Measurements from ENCODE around the gene BRI3BP. TPM values are rescaled to one million over a fixed set of nuclear protein-coding genes. Genes with fewer than 3 reads are reported as not detected.
"Not testable (repeated sequence)": the region's sequence is repeated elsewhere in the genome, so short reads cannot be mapped to it uniquely, and the experiment has no call there.

Gene BRI3BP
- total RNA-seq, 3 donors from 2014 or later: 4.3 to 6.7 (median 5.0) TPM

DNA sequence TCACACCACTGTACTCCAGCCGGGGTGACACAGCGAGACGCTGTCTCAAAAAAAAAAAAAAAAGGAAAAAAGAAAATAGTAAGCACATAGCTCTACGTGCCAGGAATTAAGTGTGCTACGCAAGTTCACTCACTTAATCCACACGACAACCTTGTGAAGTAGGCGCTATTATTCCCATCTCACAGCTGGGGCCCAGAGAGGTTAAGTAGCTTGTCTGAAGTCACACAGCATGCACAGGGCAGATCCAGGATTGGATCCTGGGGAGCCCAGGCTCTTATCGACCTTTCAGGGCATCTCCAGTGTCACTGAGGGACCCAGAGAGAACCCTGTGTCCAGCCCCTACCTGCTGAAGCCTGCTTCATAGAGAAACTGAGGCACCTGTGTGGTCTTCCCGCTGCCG, 16.4 kb upstream of the BRI3BP start:
- H3K4me1 ChIP-seq: no peaks in the 10 kb centered on the region
- TF ChIP-seq POLR2AphosphoS5 (IDR thresholded peaks at IDR 0.05) (no peak), POLR2A (IDR thresholded peaks at IDR 0.05) (no peak)
- TF ChIP-seq, protein P1, sequence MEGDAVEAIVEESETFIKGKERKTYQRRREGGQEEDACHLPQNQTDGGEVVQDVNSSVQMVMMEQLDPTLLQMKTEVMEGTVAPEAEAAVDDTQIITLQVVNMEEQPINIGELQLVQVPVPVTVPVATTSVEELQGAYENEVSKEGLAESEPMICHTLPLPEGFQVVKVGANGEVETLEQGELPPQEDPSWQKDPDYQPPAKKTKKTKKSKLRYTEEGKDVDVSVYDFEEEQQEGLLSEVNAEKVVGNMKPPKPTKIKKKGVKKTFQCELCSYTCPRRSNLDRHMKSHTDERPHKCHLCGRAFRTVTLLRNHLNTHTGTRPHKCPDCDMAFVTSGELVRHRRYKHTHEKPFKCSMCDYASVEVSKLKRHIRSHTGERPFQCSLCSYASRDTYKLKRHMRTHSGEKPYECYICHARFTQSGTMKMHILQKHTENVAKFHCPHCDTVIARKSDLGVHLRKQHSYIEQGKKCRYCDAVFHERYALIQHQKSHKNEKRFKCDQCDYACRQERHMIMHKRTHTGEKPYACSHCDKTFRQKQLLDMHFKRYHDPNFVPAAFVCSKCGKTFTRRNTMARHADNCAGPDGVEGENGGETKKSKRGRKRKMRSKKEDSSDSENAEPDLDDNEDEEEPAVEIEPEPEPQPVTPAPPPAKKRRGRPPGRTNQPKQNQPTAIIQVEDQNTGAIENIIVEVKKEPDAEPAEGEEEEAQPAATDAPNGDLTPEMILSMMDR (IDR thresholded peaks at IDR 0.05): no peak
- peaks cover 28% of the 10 kb centered on the region for H3K36me3 ChIP-seq
- no peaks in the 10 kb centered on the region for H3K27me3 ChIP-seq
- H3K4me3 ChIP-seq: no peak overlapping the region
- H3K9me3 ChIP-seq: no peaks in the 10 kb centered on the region
- intact Hi-C loops (cut with DNase I; ENCODE audit: low total_unique reads): no loop called here
- H3K27ac ChIP-seq: no peak overlapping the region
- no peak for DNase-seq (ENCODE audit: low spot score in 2 of 2)

DNA sequence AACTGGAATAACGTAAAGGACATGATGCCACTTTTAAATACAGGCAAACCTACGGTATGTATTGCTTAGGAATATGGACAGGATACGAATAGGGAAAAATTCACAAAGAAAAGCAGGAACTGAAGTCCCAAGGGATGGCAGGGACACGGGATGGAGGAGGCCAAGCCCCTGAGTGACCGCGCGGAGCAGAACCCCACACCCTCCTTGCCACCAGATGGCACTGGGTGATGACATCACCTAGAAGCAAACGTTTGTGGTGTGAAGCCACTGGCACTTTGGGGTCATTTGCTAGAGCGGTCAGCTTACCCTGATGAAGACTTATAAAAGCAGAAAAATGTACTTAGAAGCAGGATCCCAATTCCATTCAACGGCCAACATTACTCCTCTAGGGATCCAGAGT, 13.9 kb upstream of the BRI3BP start:
- intact Hi-C loops (cut with DNase I; ENCODE audit: low total_unique reads): no loop called here
- no peak overlapping the region for H3K4me3 ChIP-seq
- no peaks in the 10 kb centered on the region for H3K27me3 ChIP-seq
- H3K36me3 ChIP-seq: peaks cover 20% of the 10 kb centered on the region
- TF ChIP-seq POLR2AphosphoS5 (IDR thresholded peaks at IDR 0.05) (no peak), POLR2A (IDR thresholded peaks at IDR 0.05) (no peak)
- TF ChIP-seq, protein P1 (IDR thresholded peaks at IDR 0.05): no peak
- no peak overlapping the region for H3K27ac ChIP-seq
- no peaks in the 10 kb centered on the region for H3K4me1 ChIP-seq
- no peak for DNase-seq (ENCODE audit: low spot score in 2 of 2)
- H3K9me3 ChIP-seq: no peaks in the 10 kb centered on the region

GRCh38 chr12:124980098-124980892, 13.2 kb upstream of the BRI3BP start:
- no peaks in the 10 kb centered on the region for H3K9me3 ChIP-seq
- H3K27ac ChIP-seq: no peak overlapping the region
- TF ChIP-seq, protein P1 (IDR thresholded peaks at IDR 0.05): no peak
- H3K4me1 ChIP-seq: no peaks in the 10 kb centered on the region
- no peak overlapping the region for H3K4me3 ChIP-seq
- H3K27me3 ChIP-seq: no peaks in the 10 kb centered on the region
- no peak for DNase-seq (ENCODE audit: low spot score in 2 of 2)
- intact Hi-C loops (cut with DNase I; ENCODE audit: low total_unique reads): no loop called here
- H3K36me3 ChIP-seq: peaks cover 17% of the 10 kb centered on the region

- intact Hi-C loops (cut with DNase I; ENCODE audit: low total_unique reads); H3K9me3 ChIP-seq; H3K27ac ChIP-seq; DNase-seq (ENCODE audit: low spot score in 2 of 2); H3K4me1 ChIP-seq; H3K36me3 ChIP-seq; H3K4me3 ChIP-seq; H3K27me3 ChIP-seq: not testable (repeated sequence)
These were observed 6.6 kb upstream of the BRI3BP start for GRCh38 chr12:124986876-124987275.

GRCh38 chr12:124992874-124993625, 395 bp upstream of the BRI3BP start:
- TF ChIP-seq, protein P1 (IDR thresholded peaks at IDR 0.05): no peak
- TF ChIP-seq POLR2A (IDR thresholded peaks at IDR 0.05) (no peak), POLR2AphosphoS5 (IDR thresholded peaks at IDR 0.05) (no peak)
- Histone ChIP-seq H3K9me3 (no peaks in the 10 kb centered on the region), H3K27me3 (no peaks in the 10 kb centered on the region), H3K4me3 (peak overlapping the region; percentile 60 to 90 (median 68)), H3K4me1 (peaks cover 0 to 8% of the 10 kb centered on the region in 2 donors), H3K36me3 (no peaks in the 10 kb centered on the region), H3K27ac (no peak overlapping the region)
- intact Hi-C loops (cut with DNase I; ENCODE audit: low total_unique reads): no loop called here
- no peak for DNase-seq (ENCODE audit: low spot score in 2 of 2)
